Esophagus mucosa (tissue), 1 donor: ENCODE data around the gene PALLD. TPM values are rescaled to one million over a fixed set of nuclear protein-coding genes. Genes with fewer than 3 reads are reported as not detected.

Experiments
- ATAC-seq: fragments of 200-7000 bp; cut with Tn5 transposase; one replicate; pipeline ENCODE4 v1.9.1; 2020
- total RNA-seq: library from RNA; stranded (reverse); gene quantifications from one replicate; pipeline ENCODE4 v1.2.4, GENCODE V29; 2023
- donor health status: DM: yes; HTN: yes; CAD: no.

Gene PALLD
- total RNA-seq, 1 donor from 2014 or later = 70.1 TPM

- ATAC-seq = no peak
These were observed 31.5 kb downstream of the PALLD start for GRCh38 chr4:168528131-168528949.

GRCh38 chr4:168529257-168529656 is 32.4 kb downstream of the PALLD start:
- no peak for ATAC-seq

- ATAC-seq = no peak
These were observed 34.5 kb downstream of the PALLD start for GRCh38 chr4:168531305-168531704.

- no peak for ATAC-seq
These were observed 37.7 kb downstream of the PALLD start for GRCh38 chr4:168534535-168534934.

- ATAC-seq = no peak
These were observed 38.8 kb downstream of the PALLD start for GRCh38 chr4:168535689-168536088.

GRCh38 chr4:168536448-168536847 is 39.6 kb downstream of the PALLD start:
- no peak for ATAC-seq

GRCh38 chr4:168537086-168537485 is 40.2 kb downstream of the PALLD start:
- no peak for ATAC-seq

GRCh38 chr4:168537571-168537970 is 40.7 kb downstream of the PALLD start:
- ATAC-seq = no peak

GRCh38 chr4:168538632-168539031 is 41.8 kb downstream of the PALLD start:
- ATAC-seq = no peak

GRCh38 chr4:168540086-168540485 is 43.2 kb downstream of the PALLD start:
- ATAC-seq = peak; percentile 70

- ATAC-seq = peak; percentile 39
These were observed 43.8 kb downstream of the PALLD start for GRCh38 chr4:168540503-168541265.

GRCh38 chr4:168541266-168541953 is 44.6 kb downstream of the PALLD start:
- ATAC-seq = peak; percentile 67

- no peak for ATAC-seq
These were observed 52.3 kb downstream of the PALLD start for GRCh38 chr4:168549143-168549542.

GRCh38 chr4:168550064-168550766 is 53.4 kb downstream of the PALLD start:
- ATAC-seq = no peak

GRCh38 chr4:168551211-168551610 is 54.4 kb downstream of the PALLD start:
- no peak for ATAC-seq

- ATAC-seq = no peak
These were observed 55.3 kb downstream of the PALLD start for GRCh38 chr4:168551945-168552695.

- no peak for ATAC-seq
These were observed 57.0 kb downstream of the PALLD start for GRCh38 chr4:168553714-168554370.

GRCh38 chr4:168555437-168555836 is 58.6 kb downstream of the PALLD start:
- no peak for ATAC-seq

- ATAC-seq = no peak
These were observed 60.8 kb downstream of the PALLD start for GRCh38 chr4:168557658-168558057.

- no peak for ATAC-seq
These were observed 61.7 kb downstream of the PALLD start for GRCh38 chr4:168558599-168558998.
